ENCODE measurements around the gene COMMD1.
"Not testable (repeated sequence)": the region's sequence is repeated elsewhere in the genome, so short reads cannot be mapped to it uniquely, and the experiment has no call there.

The COMMD1 gene

DNA sequence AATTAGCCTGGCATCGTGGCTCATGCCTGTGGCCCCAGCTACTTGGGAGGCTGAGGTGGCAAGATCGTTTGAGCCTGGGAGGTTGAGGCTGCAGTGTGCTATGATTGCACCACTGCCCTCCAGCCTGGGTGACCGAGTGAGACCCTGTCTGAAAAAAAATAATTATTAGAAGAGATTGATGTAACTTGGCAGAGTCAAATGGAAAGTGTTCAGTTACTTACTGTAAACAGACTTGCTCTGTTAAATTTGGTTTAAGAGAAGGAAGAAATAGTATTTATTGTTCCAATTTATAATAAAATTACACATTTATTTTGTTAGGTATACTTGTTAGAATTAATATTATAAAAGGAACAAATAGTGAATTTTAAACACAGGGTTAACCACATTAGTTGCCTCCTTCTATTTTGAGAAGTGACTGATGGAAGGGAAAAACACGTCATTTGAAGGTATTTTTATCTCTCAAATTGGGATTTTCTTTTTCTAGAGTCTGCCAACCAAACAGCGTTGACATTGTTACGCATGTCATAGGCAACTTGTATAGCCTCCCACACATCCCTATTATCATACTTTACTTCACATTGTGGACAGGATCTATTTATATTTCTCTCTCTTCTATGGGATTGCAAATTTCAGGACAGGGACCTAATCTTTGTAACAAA, 171.6 kb downstream of the COMMD1 start:
- DNase-seq = no peak

- no peak for DNase-seq
These were observed 179.3 kb downstream of the COMMD1 start for GRCh38 chr2:62084801-62085200.

GRCh38 chr2:62089658-62090057, 184.2 kb downstream of the COMMD1 start:
- DNase-seq = no peak

GRCh38 chr2:62091471-62091870, 186.0 kb downstream of the COMMD1 start:
- no peak for DNase-seq

GRCh38 chr2:62099050-62099449, 193.6 kb downstream of the COMMD1 start:
- no peak for DNase-seq

- DNase-seq = no peak
These were observed 194.2 kb downstream of the COMMD1 start for GRCh38 chr2:62099523-62100175.

- no peak for DNase-seq
These were observed 196.4 kb downstream of the COMMD1 start for GRCh38 chr2:62101886-62102285.

DNA sequence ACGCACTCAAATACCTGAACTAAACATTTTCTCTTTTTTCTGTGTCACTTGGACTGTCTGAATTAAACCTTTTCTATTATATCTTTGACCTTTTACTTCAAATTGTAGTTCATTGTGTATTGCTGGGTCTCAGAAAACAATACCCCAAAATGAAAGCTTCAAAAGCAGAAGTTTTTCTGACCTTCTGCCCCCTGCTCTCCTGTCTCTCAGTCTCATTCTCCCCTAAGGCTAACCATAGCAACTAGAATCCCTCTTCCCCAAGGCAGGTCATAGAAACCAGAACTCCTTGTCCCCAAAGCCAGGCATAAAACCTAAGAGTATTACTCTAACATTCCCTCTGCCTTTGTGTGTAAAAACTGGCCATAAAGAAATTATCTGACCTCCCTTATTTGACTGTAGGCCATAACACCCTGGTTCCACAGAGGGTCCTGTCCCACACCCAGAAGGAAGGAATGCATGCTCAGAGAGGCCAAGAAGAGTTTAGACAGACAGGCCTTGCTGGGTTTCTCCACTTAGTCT, 197.0 kb downstream of the COMMD1 start:
- DNase-seq = no peak

DNA sequence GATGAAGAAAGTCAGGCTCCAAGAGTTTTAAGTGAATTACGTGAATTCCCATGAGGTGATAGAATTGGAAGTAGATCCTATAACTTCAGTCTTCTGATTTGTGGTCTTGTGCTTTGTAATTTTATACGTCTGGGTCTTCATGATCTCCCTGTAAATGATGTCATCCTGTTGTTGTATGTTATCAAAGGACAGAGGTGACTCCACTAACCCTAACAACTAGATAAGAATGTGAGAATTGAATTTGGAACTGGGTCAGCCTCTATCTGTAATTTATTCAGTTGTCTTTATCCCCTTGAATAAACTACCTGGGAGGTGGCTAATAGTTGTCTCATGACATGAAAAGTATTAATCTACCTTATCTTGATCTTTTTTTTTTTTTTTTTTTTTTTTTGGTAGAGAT, 204.1 kb downstream of the COMMD1 start:
- DNase-seq = no peak

- no peak for DNase-seq
These were observed 205.0 kb downstream of the COMMD1 start for GRCh38 chr2:62110415-62111025.

DNA sequence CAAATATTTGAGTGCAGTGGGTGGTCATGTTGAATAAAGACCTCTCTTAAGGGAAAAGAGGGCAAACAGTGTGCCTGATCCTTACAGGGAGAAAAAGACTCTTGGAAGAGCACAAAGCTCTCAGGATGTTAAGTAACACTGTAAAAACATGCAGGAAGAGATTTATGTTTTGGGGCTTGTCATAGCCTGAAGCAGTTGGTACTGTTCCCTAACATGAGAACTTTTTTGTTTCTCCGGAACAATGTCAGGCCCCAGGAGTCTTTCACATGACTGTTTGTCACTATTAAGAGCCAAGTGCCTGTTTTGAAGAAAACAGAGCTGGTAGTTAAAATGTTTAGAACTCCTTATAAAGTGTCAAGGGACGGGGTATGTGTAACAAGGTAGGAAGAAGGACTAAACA, 206.7 kb downstream of the COMMD1 start:
- DNase-seq = no peak

DNA sequence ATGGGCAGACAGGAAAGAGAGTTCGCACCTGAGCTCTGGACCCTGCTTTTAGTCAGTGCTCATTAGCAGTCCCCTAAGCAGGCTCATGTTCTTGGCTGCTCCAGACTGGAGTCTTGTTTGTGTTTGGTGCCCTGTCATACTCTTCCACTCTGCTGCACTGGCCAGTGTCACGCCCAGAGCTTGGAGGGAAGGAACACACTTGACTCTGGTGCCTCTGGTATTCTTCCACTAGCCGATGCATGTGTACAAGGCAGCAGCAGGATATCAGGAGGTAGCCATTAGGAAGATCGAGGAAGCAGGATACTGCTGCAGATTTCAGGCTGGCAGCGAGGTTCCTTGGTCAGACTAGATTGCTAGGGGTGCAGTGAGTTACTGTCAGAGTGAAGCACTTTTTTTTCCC, 209.1 kb downstream of the COMMD1 start:
- no peak for DNase-seq

GRCh38 chr2:62116983-62117382, 211.5 kb downstream of the COMMD1 start:
- DNase-seq = no peak

DNA sequence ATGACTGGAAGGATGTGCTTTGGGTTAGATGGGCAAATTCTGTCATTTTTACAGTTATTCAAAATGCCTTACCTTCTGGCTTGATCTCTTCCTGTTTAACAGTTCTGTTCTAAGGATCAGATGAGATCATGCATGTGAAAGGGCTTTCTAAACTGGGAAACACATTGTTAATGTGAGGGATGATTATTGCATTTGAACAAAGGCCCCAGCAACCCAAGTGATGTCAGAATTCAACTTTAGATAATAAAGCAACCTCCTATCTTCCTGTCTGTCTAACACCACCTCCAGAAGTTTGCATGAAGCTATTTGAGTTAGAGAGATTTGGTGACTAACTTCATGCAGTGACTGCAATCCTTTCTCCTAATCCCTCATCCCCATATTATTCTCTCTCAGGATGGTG, 212.7 kb downstream of the COMMD1 start:
- no peak for DNase-seq

- DNase-seq = no peak
These were observed 214.0 kb downstream of the COMMD1 start for GRCh38 chr2:62119311-62119974.

DNA sequence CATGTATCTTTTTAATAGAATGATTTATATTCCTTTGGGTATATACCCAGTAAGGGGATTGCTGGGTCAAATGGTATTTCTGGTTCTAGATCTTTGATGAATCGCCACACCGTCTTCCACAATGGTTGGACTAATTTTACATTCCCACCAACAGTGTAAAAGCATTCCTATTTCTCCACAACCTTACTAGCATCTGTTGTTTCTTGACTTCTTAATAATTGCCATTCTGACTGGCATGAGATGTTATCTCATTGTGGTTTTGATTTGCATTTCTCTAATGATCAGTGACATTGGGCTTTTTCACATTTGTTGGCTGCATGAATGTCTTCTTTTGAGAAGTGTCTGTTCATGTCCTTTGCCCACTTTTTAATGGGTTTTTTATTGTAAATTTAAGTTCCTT, 220.8 kb downstream of the COMMD1 start:
- not testable (repeated sequence) for DNase-seq

DNA sequence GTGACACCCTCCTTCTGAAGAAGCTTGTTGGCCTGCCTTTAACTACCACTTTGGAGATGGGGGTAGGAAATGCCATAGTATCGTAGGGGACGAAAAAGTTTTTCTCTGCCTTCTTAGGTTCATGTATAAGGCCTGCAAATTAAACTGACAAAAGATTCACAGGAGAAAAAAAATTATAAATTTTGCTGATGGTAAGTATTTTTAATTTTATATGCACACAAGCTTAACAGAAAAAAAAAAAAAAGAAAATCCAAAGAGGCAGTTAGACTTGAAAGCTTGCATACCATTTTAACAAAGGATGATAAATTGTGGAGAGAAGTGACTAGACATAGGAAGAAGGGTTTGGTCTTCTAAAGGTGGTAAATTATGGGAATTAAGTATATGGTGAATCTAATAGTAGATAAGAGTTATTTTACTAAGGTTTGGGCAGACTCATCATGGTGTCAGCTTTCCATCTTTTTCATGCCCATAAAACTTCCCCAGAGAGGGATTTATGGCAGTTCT, 227.9 kb downstream of the COMMD1 start:
- no peak for DNase-seq

- DNase-seq = no peak
These were observed 231.7 kb downstream of the COMMD1 start for GRCh38 chr2:62136956-62137830.

DNA sequence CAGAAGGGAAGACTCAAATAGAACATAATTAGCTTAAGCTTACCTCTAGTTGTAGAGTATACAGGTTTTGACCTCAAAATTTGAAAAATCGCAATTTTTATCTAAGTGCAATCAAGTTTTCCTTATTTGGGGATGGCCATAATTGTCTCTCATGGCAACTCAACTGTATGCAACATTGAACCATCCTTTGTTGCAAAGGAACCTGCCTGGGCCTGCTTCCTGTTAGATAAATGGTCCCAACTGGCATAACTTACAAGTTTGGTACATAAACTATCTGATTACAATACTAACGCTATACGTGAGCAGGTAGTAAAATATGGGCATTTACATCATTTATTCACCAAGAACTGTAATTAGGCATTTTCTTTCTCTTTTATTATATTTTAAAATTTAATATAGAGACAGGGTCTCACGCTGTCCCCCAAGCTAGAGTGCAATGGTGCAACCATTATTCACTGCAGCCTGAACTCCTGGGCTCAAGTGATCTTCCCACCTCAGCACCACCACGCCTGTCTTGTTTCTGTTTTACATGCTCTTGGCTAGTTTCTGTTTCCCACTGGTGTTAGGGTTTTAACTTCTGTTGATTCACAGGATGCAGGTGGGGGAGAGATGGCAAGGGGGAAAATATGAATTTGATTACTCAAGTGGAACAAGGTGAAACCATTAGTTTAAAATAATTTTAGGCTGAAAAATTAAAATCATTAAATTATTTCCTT, 235.1 kb downstream of the COMMD1 start:
- DNase-seq = no peak

- no peak for DNase-seq
These were observed 235.8 kb downstream of the COMMD1 start for GRCh38 chr2:62141142-62141740.

GRCh38 chr2:62142054-62142453, 236.6 kb downstream of the COMMD1 start:
- no peak for DNase-seq

Data from GOT3 (cell line).